Stimulated activated CD4-positive, alpha-beta T cell treated with anti-CD3 and anti-CD28 coated beads, Interleukin-2, amount 100 ng/mL, for 48 hours (primary cell): ENCODE data around the gene KLC3.

ENCODE experiments used
- DNase-seq, 2 donors: peaks; one replicate each; pipeline ENCODE4 v3.0.0-alpha.2; 2020

KLC3 gene

DNA sequence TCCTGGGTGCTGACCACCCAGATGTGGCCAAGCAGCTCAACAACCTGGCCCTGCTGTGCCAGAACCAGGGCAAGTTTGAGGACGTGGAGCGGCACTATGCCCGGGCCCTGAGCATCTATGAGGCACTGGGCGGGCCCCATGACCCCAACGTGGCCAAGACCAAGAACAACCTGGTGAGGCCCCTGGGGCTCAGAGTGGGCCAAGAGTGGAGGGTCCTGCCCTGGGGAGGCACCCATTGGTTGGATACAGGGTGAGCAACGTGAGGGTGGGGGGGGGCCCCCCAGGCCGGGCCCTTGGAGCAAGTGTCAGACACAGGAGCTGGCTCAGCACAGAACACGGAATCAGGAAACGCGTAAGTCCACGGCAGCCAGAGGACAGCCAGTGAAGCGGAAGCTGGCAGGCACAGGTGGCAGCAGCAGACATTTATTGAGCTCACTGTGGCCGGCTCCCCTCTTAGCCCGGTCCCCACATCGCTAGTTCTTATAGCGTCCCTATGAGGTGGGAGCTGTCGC, 8.9 kb downstream of the KLC3 start:
- no peak for DNase-seq

- no peak for DNase-seq
These were observed 10.0 kb downstream of the KLC3 start for GRCh38 chr19:45350477-45351058.

DNA sequence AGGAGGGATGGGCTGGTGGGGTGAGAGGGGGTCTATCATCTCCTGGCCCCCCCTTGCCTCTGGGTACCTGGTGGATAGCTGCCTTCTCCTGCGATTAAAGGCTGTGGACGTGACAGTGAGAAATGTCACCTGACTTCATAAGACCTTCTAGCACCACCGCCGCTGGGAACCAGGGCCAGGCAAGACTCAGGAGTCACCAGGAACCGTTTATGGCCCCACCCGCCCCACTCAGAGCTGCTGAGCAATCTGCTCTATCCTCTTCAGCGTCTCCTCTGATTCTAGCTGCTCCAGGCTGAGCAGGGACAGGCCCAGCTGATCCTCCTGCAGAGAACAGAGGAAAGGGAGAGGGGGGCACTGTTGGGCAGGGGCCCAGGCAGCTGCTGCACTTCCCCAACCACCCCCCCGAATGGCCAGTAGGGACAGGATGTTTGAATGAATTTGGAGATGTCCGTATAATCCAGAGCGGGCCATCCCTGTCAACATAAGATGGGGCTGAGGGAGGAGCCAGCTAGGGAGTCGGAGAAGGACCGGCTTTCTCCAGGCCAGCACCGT, 10.9 kb downstream of the KLC3 start:
- no peak for DNase-seq

- DNase-seq = no peak
These were observed 11.5 kb downstream of the KLC3 start for GRCh38 chr19:45352062-45352461.

GRCh38 chr19:45352471-45352870, 11.9 kb downstream of the KLC3 start:
- DNase-seq = no peak

GRCh38 chr19:45352914-45353796, 12.6 kb downstream of the KLC3 start:
- no peak for DNase-seq

- no peak for DNase-seq
These were observed 13.8 kb downstream of the KLC3 start for GRCh38 chr19:45354241-45354842.

GRCh38 chr19:45355402-45355801, 14.9 kb downstream of the KLC3 start:
- no peak for DNase-seq

DNA sequence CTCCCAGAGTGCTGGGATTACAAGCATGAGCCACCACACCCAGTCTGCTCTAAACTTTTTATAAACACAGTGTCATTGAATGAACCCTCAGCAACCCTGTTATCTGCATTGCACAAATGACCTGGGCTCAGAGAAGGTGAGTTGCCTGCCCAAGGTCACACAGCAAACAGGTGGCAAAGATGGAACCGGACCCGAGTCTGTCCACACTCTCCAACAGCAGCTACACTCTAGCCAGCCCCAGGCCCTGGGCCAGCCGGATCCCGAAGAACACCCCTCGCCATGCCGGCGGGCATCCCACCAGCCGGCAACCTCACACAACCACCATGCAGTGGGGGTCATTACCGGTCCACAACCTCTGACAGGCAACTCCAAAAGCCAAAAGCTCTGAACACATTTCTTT, 15.4 kb downstream of the KLC3 start:
- DNase-seq = no peak

DNA sequence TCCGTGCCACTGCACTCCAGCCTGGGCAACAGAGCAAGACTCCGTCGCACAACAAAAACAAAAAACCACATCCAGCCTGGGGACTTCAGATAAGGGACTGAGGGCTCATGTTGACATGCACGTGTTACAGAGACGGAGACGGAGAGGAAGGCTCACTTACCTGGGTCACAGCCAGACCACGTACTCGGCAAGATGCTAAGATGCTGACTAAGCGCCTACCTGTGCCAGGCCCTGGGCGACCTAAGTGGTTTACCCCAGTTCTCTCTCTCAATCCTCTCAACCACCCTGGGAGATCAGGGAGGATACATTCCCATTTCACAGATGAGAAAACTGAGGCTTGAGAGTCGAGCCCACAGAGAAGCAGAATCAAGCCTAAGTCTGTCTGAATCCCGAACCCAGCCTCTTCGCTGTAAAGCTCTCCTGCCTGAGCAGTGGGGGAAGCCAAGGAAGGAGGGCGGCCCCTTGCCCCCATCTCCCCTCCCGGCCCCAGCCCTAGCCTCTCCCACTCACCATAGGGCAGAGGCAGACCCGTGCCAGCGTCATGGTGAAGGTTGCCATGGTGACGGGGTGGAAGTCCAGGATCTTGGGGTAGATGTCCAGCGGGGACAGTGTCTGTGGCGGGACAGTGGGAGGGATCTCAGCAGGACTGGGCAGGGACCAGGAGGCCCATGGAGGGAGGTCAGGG, 16.4 kb downstream of the KLC3 start:
- no peak for DNase-seq

- no peak for DNase-seq
These were observed 16.9 kb downstream of the KLC3 start for GRCh38 chr19:45357445-45357783.

DNA sequence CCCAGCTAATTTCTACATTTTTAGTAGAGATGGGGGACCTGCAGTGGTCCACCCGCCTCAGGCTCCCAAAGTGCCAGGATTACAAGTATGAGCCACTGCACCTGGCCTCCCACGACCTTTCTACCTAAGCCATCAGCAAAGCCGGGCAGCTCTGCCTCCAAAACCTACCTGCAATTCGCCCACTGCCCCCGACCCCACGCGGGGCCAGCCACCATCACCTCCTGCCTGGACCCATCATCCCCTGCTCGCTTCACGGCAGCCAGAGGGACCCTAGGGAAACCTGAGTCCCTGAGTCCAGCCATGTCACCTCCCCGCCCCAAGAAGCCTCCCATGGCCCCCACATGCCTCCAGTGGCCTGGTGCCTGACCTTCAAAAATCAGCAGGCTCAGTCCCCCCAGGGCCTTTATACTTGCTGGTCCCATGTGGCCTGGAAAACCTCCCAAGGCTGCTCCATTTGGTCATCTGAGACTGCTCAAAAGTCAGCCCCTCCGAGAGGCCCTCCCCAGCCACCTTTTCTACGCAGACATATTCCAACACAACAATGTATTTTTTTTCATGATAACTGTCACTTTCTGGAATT, 17.8 kb downstream of the KLC3 start:
- DNase-seq = no peak

- no peak for DNase-seq
These were observed 21.1 kb downstream of the KLC3 start for GRCh38 chr19:45361608-45362007.

- no peak for DNase-seq
These were observed 21.7 kb downstream of the KLC3 start for GRCh38 chr19:45362291-45362690.

GRCh38 chr19:45363861-45364459, 23.4 kb downstream of the KLC3 start:
- DNase-seq = no peak

DNA sequence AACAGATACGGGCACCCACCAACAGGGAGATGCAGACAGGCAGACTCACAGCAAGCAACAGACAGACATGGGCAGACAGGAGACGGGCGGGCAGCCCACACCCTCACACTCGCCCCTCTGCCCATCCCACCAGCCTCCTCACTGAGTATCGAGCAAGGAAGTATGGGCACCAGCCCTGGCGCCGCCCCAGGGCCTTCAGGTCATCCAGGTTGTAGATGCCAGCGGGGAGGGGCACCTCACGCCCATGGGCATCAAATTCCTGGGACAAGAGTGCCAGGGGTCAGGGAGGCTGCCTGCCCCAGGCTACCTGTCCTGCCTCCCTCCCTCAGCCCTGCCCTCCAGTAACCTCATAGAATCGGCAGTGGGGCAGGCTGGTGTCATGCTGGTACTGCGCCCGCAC, 24.1 kb downstream of the KLC3 start:
- DNase-seq = no peak

DNA sequence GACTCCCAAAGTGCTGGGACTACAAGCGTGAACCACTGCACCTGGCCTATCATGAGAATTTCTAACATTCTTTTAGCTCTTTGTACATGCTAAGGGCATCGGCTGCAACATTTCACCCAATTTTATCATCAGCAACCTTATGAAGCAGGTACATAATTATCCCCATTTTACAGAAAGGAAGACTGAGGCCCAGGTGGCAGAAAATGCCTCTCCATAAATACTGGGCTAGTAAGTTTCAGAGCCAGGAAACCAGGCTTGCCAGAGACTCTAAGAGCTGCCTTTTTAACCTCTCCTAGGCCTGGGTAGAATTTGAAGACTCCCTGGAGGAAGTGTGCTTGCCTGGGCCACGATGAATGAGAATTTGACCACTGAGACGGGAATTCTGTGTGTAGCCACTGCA, 27.6 kb downstream of the KLC3 start:
- no peak for DNase-seq

- DNase-seq = no peak
These were observed 28.3 kb downstream of the KLC3 start for GRCh38 chr19:45368737-45369340.

DNA sequence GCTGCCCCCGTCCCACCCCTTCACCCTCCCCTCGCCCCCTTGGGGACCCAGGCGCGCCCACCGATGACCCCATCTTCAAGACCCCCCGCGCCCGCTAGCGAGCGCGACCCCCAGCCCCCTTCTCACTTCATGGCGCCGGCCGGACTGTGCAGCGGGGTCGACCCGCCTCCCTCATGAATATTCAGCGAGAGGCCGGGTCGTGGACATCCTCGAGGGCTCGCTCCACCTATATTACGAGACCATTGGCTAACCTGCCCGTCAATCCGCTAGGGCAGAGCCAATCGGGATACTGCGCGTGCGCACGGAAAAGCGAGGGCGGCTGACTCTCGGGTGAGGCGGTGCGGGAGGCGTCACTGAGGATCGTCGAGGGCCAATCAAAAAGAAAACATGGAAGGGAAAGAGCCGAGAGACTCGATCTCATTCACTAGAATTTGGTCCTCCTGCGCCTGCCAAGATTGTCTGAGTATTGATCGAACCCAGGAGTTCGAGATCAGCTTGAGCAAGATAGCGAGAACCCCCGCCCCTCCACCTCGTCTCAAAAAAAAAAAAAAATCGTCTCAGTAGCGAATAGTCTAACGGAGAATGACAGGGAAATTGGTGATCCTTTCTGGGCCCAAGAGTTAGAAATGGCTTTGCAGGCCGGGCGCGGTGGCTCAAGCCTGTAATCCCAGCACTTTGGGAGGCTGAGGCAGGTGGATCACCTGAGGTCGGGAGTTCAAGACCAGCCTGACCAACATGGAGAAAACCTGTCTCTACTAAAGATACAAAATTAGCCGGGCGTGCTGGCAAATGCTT, 30.1 kb downstream of the KLC3 start, which contains the start of gene ERCC2:
Gene ERCC2 (minus strand): TSS at position 164 of the 795 bp plus-strand sequence. CDS start 33 bp downstream, at position 131.
- peak; percentile 100 for DNase-seq

DNA sequence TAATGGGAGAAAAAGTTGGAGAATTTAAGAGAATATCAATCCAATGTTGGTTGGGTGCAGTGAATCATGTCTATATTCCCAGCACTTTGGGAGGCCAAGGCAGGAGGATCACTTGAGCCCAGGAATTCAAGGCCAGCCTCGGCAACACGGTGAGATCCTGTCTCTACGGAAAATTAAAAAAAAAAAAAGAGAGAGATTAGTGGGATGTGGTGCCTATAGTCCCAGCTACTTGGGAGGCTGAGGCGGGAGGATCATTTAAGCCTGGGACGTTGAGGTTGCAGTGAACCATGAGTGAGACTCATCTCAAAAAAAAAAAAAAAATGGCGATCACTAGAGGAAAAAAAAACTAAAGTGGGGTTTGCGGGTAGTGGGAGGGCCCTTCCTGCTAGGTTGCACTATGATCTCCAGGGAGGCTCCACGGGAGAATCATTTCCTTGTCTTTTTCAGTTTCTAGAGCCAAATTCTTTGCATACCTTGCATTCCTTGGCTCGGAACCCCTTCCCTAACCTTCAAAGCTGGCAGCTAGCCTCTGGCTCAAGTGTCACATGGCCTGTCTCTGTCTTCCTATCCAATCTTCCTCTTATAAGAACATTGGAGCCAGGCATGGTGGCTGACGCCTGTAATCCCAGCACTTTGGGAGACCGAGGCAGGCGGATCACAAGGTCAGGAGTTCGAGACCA, 35.6 kb downstream of the KLC3 start:
- no peak for DNase-seq
